B cell (primary cell): Measurements from ENCODE around the gene VWCE. TPM values are rescaled to one million over a fixed set of nuclear protein-coding genes. Genes with fewer than 3 reads are reported as not detected.

Experiments used
- ATAC-seq: fragments of 200-7000 bp; cut with Tn5 transposase; one replicate; pipeline ENCODE4 v1.10.0; 2021; ENCODE audit warnings: low read depth, mild to moderate bottlenecking, moderate number of reproducible peaks, moderate library complexity
- CTCF ChIA-PET: fragments of 350-600 bp; sonication (Branson Sonifier 250); formaldehyde crosslinking; loops from one replicate; lab custom pipeline; 2021; ENCODE audit warnings: antibody characterized with exemption, inconsistent platforms; lab: Charles Lee
- POLR2A ChIA-PET: fragments of 350-600 bp; sonication (Branson Sonifier 250); formaldehyde crosslinking; loops from one replicate; lab custom pipeline; 2021; ENCODE audit warnings: antibody characterized with exemption; lab: Charles Lee
- DNase-seq: peaks from one replicate; pipeline ENCODE4 v3.0.0; 2013
- H2AFZ ChIP-seq: 2 replicates; pipeline ENCODE4 v1.6.1; 2012; ENCODE audit warnings: mild to moderate bottlenecking, low read depth, low read length; ENCODE audit not compliant: insufficient read depth, poor library complexity, severe bottlenecking
- H3K27ac ChIP-seq, 2 donors: 1 replicate in 1 of 2; 2 replicates in 1 of 2; pipeline ENCODE4 v1.5.1; 2012 to 2013; ENCODE audit warnings: low read length in 2 of 2, mild to moderate bottlenecking in 2 of 2, moderate library complexity in 1 of 2
- H3K27me3 ChIP-seq, 4 experiments: fragments of 200-600 bp in 1 of 4; sonication (generic) in 1 of 4; replicated peaks in 1 of 4; 1 replicate in 2 of 4; 2 replicates in 2 of 4; pipeline versions ENCODE4 v1.6.1 to v1.7.0; 2013 to 2016; ENCODE audit warnings: low read length in 3 of 4, mild to moderate bottlenecking in 2 of 4, mixed read lengths in 1 of 4, moderate library complexity in 1 of 4; ENCODE audit not compliant: insufficient read depth in 4 of 4, control insufficient read depth in 3 of 4; ENCODE audit errors: control extremely low read depth in 1 of 4
- H3K36me3 ChIP-seq, 2 experiments: replicated peaks in 1 of 2; 1 replicate in 1 of 2; 2 replicates in 1 of 2; pipeline versions ENCODE4 v1.6.1 to v1.7.1; 2013; ENCODE audit warnings: low read length in 1 of 2; ENCODE audit not compliant: insufficient read depth in 2 of 2, control insufficient read depth in 1 of 2; ENCODE audit errors: control extremely low read depth in 1 of 2, extremely low read depth in 1 of 2
- H3K4me1 ChIP-seq, 2 donors: fragments of 200-600 bp in 1 of 2; sonication (generic) in 1 of 2; 1 replicate in 1 of 2; 2 replicates in 1 of 2; pipeline versions ENCODE4 v1.5.1 to v1.6.1; 2013 to 2017; ENCODE audit warnings: low read length in 2 of 2; ENCODE audit not compliant: control insufficient read depth in 2 of 2, insufficient read depth in 2 of 2
- H3K4me2 ChIP-seq: replicated peaks from 2 replicates; pipeline ENCODE3; 2012; ENCODE audit warnings: mild to moderate bottlenecking, low read depth, low read length; ENCODE audit not compliant: poor library complexity, severe bottlenecking
- H3K4me3 ChIP-seq, 5 experiments: fragments of 200-600 bp in 1 of 5; sonication (generic) in 1 of 5; 1 replicate in 3 of 5; 2 replicates in 2 of 5; pipeline versions ENCODE4 v1.5.1 to v1.7.0; 2011 to 2016; ENCODE audit warnings: low read length in 4 of 5, mild to moderate bottlenecking in 4 of 5, low read depth in 2 of 5, control low read depth in 1 of 5, moderate library complexity in 1 of 5; ENCODE audit not compliant: insufficient read depth in 1 of 5; ENCODE audit errors: control extremely low read depth in 1 of 5, extremely low read depth in 1 of 5
- H3K79me2 ChIP-seq: fragments of 200-600 bp; sonication (generic); one replicate; pipeline ENCODE4 v1.6.0; 2016; ENCODE audit warnings: low read length; ENCODE audit not compliant: control insufficient read depth, insufficient read depth
- H3K9ac ChIP-seq: fragments of 200-600 bp; sonication (generic); 2 replicates; pipeline ENCODE4 v1.6.1; 2017; ENCODE audit warnings: mild to moderate bottlenecking, low read length, moderate library complexity
- H3K9me3 ChIP-seq, 3 donors: one replicate each; pipeline versions ENCODE4 v1.6.1 to v1.7.1; 2013; ENCODE audit warnings: low read length in 2 of 3; ENCODE audit not compliant: control insufficient read depth in 2 of 3, insufficient read depth in 1 of 3; ENCODE audit errors: control extremely low read depth in 1 of 3
- H4K20me1 ChIP-seq: 2 replicates; pipeline ENCODE4 v1.6.0; 2012; ENCODE audit warnings: mild to moderate bottlenecking, low read length; ENCODE audit not compliant: insufficient read depth, control insufficient read depth, poor library complexity, severe bottlenecking
- H3K27ac Mint-ChIP-seq: one replicate; pipeline ENCODE4 v1.8.0; 2021; ENCODE audit warnings: mixed read lengths
- H3K27me3 Mint-ChIP-seq: one replicate; pipeline ENCODE4 v1.8.0; 2021; ENCODE audit warnings: mixed read lengths
- H3K4me1 Mint-ChIP-seq: one replicate; pipeline ENCODE4 v1.8.0; 2021; ENCODE audit warnings: mixed read lengths
- H3K4me3 Mint-ChIP-seq: one replicate; pipeline ENCODE4 v1.8.0; 2021; ENCODE audit warnings: mixed read lengths
- H3K9me3 Mint-ChIP-seq: one replicate; pipeline ENCODE4 v1.8.0; 2022; ENCODE audit warnings: mixed read lengths; ENCODE audit not compliant: insufficient read depth
- EZH2 ChIP-seq: IDR thresholded peaks from 2 replicates; pipeline ENCODE4 v1.6.1; 2012; ENCODE audit warnings: borderline replicate concordance, low read depth, mild to moderate bottlenecking, moderate library complexity, low read length; ENCODE audit not compliant: insufficient read depth, poor library complexity, severe bottlenecking
- WGBS: methylation state at CpG from one replicate; pipeline ENCODE4 v1.1.5; 2013; ENCODE audit warnings: missing lambda C conversion rate; ENCODE audit not compliant: insufficient coverage; 5-methylcytosine and 5-hydroxymethylcytosine counted together
- intact Hi-C: fragments of 100-400 bp; cut with micrococcal nuclease; formaldehyde crosslinking; loops from one replicate; pipeline ENCODE4 v1.10.0; 2022
- polyA plus RNA-seq: library from polyadenylated mRNA; depleted of rRNA; stranded (reverse); fragments of >200 nt; gene quantifications from 2 replicates; pipeline ENCODE4 v1.2.3, GENCODE V29; 2012
- total RNA-seq, 2 donors: library from RNA; stranded (reverse); fragments of 120-200 nt in 1 of 2; gene quantifications; 1 replicate in 1 of 2; 2 replicates in 1 of 2; pipeline versions ENCODE4 v1.2.3 to v1.2.4, GENCODE V29; 2013 to 2022
- TF ChIP-seq, protein P1 (sequence below): fragments of 200-600 bp; IDR thresholded peaks from one replicate; pipeline ENCODE4 v1.8.0; 2022; ENCODE audit warnings: antibody characterized with exemption, mild to moderate bottlenecking

VWCE gene
- total and polyA plus RNA-seq, 2 donors (not counting 1 experiment from before 2014, with no cell fraction given) = 0.37 to 0.39 TPM

- Mint-ChIP-seq H3K4me1 (no peaks in the 10 kb centered on the region), H3K27me3 (no peaks in the 10 kb centered on the region), H3K27ac (no peak overlapping the region), H3K9me3 (no peaks in the 10 kb centered on the region), H3K4me3 (no peak overlapping the region)
- H3K4me2 ChIP-seq = no peak overlapping the region
- H3K36me3 ChIP-seq = no peaks in the 10 kb centered on the region
- ATAC-seq = no peak
- DNase-seq = no peak
- H3K4me3 ChIP-seq = no peak overlapping the region
- TF ChIP-seq, protein P1, sequence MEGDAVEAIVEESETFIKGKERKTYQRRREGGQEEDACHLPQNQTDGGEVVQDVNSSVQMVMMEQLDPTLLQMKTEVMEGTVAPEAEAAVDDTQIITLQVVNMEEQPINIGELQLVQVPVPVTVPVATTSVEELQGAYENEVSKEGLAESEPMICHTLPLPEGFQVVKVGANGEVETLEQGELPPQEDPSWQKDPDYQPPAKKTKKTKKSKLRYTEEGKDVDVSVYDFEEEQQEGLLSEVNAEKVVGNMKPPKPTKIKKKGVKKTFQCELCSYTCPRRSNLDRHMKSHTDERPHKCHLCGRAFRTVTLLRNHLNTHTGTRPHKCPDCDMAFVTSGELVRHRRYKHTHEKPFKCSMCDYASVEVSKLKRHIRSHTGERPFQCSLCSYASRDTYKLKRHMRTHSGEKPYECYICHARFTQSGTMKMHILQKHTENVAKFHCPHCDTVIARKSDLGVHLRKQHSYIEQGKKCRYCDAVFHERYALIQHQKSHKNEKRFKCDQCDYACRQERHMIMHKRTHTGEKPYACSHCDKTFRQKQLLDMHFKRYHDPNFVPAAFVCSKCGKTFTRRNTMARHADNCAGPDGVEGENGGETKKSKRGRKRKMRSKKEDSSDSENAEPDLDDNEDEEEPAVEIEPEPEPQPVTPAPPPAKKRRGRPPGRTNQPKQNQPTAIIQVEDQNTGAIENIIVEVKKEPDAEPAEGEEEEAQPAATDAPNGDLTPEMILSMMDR = no peak
- no peak for TF ChIP-seq EZH2
- H3K9me3 ChIP-seq = peaks cover 0 to 4% (median 0%) of the 10 kb centered on the region in 3 donors
- intact Hi-C loops = no loop called here
- H3K4me1 ChIP-seq = no peaks in the 10 kb centered on the region
- WGBS = 100% methylated on average over 2 of the region's 4 CpGs
- H3K27ac ChIP-seq = no peak overlapping the region
- no peaks in the 10 kb centered on the region for H4K20me1 ChIP-seq
- ChIA-PET POLR2A (no interaction called here), CTCF (no interaction called here)
- no peaks in the 10 kb centered on the region for H3K79me2 ChIP-seq
- H3K27me3 ChIP-seq = no peaks in the 10 kb centered on the region
- no peak overlapping the region for H3K9ac ChIP-seq
- no peak overlapping the region for H2AFZ ChIP-seq
These were observed 11.5 kb downstream of the VWCE start for GRCh38 chr11:61283613-61284012.

- Histone ChIP-seq H3K4me1 (no peaks in the 10 kb centered on the region), H3K4me2 (no peak overlapping the region), H3K27ac (no peak overlapping the region), H3K4me3 (no peak overlapping the region), H4K20me1 (no peaks in the 10 kb centered on the region), H2AFZ (no peak overlapping the region), H3K9ac (no peak overlapping the region), H3K79me2 (no peaks in the 10 kb centered on the region), H3K9me3 (peaks cover 0 to 4% (median 0%) of the 10 kb centered on the region in 3 donors), H3K36me3 (no peaks in the 10 kb centered on the region), H3K27me3 (no peaks in the 10 kb centered on the region)
- no peak overlapping the region for H3K4me3 Mint-ChIP-seq
- H3K27me3 Mint-ChIP-seq = no peaks in the 10 kb centered on the region
- no peak overlapping the region for H3K27ac Mint-ChIP-seq
- CTCF ChIA-PET = interaction anchor here (0.9 kb wide), 1 partner anchor 27 kb away, joined by 3 read pairs; no protein-coding TSS in a partner anchor
- no peak for TF ChIP-seq EZH2
- TF ChIP-seq, protein P1 = no peak
- DNase-seq (no peak), ATAC-seq (no peak)
- no peaks in the 10 kb centered on the region for H3K9me3 Mint-ChIP-seq
- 89% methylated on average over 30 of the region's 35 CpGs for WGBS
- POLR2A ChIA-PET = no interaction called here
- intact Hi-C loops = no loop called here
- H3K4me1 Mint-ChIP-seq = no peaks in the 10 kb centered on the region
These were observed 13.4 kb downstream of the VWCE start for GRCh38 chr11:61281581-61282250.
